AG04449 (cell line): ENCODE measurements around the gene GFRA1.

ENCODE experiments used
- CTCF ChIA-PET: fragments of 350-600 bp; formaldehyde crosslinking; extraction: SDS; loops from one replicate; lab custom pipeline; 2021; ENCODE audit warnings: antibody characterized with exemption; lab: Yijun Ruan, JAX
- POLR2A ChIA-PET: fragments of 400-600, 350-600 bp; formaldehyde crosslinking; extraction: SDS; loops from one replicate; lab custom pipeline; 2020; ENCODE audit warnings: antibody characterized with exemption, inconsistent platforms; lab: Yijun Ruan, JAX
- DNase-seq: peaks from one replicate; pipeline ENCODE4 v3.0.0-alpha.2; 2010; ENCODE audit warnings: low read depth, low spot score
- H3K4me3 ChIP-seq: 2 replicates; pipeline ENCODE4 v1.5.1; 2011; ENCODE audit warnings: low read depth, mild to moderate bottlenecking, control low read depth, low read length
- TF ChIP-seq, protein P1 (sequence below): IDR thresholded peaks from one replicate; pipeline ENCODE4 v1.5.1; 2011; ENCODE audit warnings: mild to moderate bottlenecking, moderate library complexity, low read length, control low read depth, inconsistent platforms; ENCODE audit not compliant: insufficient read depth; ENCODE audit errors: missing control alignments

GFRA1 gene

GRCh38 chr10:116159197-116159596 is 113.8 kb downstream of the GFRA1 start:
- TF ChIP-seq, protein P1, sequence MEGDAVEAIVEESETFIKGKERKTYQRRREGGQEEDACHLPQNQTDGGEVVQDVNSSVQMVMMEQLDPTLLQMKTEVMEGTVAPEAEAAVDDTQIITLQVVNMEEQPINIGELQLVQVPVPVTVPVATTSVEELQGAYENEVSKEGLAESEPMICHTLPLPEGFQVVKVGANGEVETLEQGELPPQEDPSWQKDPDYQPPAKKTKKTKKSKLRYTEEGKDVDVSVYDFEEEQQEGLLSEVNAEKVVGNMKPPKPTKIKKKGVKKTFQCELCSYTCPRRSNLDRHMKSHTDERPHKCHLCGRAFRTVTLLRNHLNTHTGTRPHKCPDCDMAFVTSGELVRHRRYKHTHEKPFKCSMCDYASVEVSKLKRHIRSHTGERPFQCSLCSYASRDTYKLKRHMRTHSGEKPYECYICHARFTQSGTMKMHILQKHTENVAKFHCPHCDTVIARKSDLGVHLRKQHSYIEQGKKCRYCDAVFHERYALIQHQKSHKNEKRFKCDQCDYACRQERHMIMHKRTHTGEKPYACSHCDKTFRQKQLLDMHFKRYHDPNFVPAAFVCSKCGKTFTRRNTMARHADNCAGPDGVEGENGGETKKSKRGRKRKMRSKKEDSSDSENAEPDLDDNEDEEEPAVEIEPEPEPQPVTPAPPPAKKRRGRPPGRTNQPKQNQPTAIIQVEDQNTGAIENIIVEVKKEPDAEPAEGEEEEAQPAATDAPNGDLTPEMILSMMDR: no peak
- POLR2A ChIA-PET: no interaction called here
- no peak for DNase-seq
- H3K4me3 ChIP-seq: no peak overlapping the region
- CTCF ChIA-PET: no interaction called here

- no peak overlapping the region for H3K4me3 ChIP-seq
- DNase-seq: no peak
- CTCF ChIA-PET: no interaction called here
- POLR2A ChIA-PET: no interaction called here
- TF ChIP-seq, protein P1: no peak
Observed at GRCh38 chr10:116158036-116158435, 115.0 kb downstream of the GFRA1 start.

DNA sequence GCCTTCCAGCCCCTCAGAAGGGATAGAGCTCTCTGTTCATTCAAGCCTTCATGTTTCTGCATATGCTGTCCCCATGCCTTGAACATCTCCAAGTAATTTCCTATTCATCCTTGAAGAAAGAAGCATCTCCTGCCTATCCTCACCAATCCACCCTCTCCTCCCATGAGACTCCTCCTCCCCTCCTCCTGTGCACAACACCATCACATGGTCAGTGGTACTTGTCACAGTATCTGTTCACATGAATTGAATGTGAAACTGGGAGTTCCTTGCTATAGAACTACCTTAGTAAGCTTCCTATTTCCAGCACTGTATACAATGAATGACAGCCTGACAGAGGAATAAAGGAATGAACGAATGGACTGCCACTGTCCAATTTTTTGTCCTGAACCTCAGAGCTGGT is 115.5 kb downstream of the GFRA1 start:
- POLR2A ChIA-PET: no interaction called here
- no peak for DNase-seq
- TF ChIP-seq, protein P1: no peak
- CTCF ChIA-PET: no interaction called here
- H3K4me3 ChIP-seq: no peak overlapping the region

GRCh38 chr10:116156819-116157218 is 116.2 kb downstream of the GFRA1 start:
- TF ChIP-seq, protein P1: no peak
- no peak for DNase-seq
- H3K4me3 ChIP-seq: no peak overlapping the region
- ChIA-PET POLR2A (no interaction called here), CTCF (no interaction called here)

DNA sequence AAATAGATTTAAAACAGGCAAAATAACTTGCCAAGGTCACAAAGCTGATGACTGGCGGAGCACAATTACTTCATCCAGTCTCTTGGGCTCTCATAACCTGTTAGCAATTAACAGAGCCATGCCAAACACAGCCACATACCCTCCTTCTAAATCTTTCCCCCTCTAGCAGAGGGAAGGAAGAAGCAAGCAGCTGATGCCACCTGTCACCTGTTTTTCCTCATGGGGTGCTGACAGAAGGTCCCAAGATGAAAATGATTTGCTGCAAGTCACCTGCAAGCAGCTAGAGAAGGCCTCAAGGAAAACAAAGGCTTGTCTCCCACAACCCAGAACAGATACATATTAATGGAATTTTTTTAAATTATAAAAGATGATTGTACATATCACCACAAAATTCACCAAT is 117.8 kb downstream of the GFRA1 start:
- DNase-seq: no peak
- no peak overlapping the region for H3K4me3 ChIP-seq
- ChIA-PET CTCF (no interaction called here), POLR2A (no interaction called here)
- TF ChIP-seq, protein P1: no peak

DNA sequence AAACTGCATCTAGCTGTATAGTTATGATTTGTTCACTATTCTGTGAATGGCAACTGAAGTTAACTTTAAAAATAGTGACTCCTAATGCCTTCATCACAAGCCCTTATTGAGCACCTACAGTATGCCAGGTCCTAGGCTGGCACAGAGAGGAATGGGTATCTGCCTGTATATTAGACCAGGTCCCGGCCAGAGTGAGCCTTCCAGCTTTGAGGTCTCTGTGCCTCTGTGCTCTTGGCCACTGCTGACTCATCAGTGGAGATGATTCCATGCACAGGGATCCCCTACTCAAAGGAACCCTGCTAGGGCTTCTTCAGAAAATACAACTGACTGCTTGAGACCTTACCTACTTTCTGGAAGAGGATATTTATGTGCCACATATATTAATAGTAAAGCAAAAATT is 118.4 kb downstream of the GFRA1 start:
- TF ChIP-seq, protein P1: no peak

More for the DNA sequence above, 118.4 kb downstream of the GFRA1 start:
- CTCF ChIA-PET: no interaction called here
- POLR2A ChIA-PET: no interaction called here
- H3K4me3 ChIP-seq: no peak overlapping the region
- DNase-seq: no peak
